Stimulated activated CD4-positive, alpha-beta T cell treated with anti-CD3 and anti-CD28 coated beads, Interleukin-4, amount 100 ng/mL, for 1 hour (primary cell): ENCODE measurements around the gene PGBD5.
A peak's percentile ranks its signal among the peaks of the same experiment; 100 is the strongest.

Experiments
- DNase-seq: peaks from one replicate; pipeline ENCODE4 v3.0.0-alpha.2; 2020

The PGBD5 gene

DNA sequence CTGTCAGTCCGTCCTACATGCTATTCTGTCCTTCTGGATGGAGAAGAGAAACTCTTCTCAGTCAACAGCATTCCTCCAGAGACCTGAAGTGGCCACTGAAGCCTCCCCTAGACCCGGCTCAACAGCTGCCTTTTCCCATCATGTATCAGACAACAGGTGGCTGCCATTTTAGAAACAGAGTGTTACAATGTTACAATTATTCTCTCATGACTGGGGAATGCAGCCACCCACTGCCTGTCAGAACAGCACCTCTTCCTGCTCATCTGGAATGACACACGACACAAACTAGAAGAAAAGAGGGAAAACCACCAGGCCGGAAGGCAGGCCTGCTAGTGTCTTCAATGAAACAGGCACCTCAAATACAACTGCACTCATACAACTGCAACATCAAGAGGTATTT, 105.3 kb downstream of the PGBD5 start:
- DNase-seq = no peak

DNA sequence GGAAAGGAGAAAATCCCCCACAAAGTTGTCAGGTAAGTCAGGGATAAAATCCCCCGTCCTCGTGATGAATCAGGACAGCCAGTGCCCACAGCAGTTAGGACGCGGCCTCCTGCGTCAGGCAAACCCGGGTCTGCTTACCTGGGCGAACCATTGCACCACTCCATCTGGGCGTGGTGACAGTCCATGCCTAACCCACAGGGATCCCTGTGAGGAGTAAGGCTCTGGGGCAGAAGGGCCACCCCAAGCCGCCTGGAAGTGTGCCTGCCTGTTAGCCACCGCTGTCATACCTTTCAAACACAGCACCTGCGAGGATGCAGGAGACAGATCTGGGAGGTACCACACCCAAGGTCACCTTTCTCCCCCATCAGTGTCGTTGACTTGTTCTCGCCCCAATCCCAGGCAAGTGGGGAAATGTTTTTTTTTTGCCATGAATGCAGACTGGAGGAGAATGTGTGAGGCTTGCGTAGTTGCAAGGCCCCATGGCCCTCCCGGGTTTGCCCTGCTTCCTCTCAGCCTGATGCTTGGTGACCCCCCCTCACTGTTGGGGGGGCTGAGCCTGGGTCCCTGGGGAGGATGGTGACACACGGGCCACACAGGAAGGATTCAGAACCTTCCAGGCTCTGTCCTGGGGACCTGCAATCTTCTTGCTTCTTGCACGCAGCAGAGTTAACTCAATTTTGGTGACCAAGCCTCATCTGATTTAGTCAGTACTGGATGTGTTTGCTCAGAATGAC, 107.0 kb downstream of the PGBD5 start:
- DNase-seq = no peak

DNA sequence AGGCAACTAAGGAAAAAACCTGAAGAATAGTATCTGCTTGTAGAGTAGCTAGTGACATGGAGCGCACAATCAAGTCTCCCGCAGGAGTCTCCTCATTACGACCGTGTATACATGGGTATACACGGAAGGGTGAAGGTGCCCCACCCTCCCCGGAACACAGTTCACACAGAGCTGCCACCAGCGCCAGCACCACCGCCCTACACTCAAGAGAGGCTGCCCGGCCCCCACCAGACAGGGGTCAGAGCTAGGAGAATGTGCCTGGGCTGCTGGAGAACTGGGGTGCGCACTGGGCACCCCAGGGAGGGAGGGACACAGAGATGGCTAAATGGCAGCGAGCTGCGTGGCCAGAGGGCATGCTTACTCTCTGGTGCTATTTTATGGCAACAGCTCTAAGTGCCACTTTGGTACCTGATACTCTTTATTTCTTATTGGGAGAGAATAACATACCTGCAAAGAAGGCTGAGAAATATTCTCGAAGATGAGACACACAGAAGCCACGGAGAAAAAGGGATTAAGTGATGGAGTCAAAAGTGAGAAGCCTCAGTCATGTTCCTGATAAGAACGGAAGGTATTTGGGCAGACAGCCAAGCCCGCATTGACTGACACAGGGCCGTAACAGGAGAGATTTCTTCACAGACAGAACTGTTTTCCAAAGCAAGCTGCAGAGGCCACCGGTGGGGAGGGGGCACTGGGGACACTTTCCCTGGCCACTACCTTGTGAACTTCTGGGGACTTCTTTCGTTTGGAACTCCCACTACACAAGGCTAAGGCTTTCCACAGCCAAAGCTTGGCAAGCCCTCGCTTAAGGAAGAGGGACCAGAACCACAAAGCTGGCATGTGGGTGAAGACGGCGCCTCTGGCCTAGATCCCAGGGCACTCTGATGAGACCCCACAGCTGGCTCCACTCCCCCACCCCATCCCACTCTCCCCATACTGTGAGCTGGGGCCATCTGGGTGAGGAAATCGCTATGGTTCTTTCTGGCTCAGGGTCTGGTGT, 108.0 kb downstream of the PGBD5 start:
- no peak for DNase-seq

DNA sequence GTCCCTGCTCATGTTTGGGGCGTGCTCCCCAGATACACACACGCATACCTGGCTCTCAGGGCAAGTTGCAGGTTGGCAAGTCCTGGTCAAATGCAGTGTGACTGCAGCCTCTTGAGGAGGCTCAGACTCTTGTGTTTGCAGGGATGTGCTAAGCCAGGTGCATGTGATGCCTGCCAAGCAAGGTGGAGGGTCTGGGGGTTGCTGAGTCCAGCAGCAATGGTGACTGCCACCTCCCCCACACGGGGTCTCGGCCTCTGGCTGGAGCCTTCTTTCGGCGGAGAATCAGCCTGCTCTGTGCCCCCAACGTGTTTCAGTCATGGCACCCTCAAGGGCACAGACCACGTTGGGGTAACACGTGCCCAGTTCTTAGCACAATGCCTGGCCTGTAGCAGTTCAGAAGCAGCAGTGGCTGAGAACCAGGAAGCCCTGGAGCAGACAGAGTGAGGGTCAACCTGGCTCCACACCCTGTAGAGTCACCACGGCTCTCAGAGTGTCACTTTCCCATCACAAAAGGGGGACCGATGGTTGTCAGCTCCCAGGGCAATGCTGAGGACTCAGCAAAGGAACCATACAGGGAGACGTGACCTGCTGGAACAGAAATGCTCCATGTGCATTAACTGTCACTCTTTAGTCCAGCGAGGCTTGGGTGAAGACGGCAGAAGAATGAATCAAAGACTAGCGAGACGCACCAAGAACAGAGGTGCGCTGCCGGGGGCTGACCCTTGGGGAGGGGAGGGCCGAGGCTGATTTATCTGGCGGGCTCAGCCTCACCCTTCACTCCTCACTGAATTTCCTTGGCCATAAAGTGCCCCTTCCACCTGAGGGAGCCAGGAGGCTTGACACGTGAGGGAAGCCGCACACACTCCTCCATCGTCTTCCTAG, 109.0 kb downstream of the PGBD5 start:
- DNase-seq = no peak

DNA sequence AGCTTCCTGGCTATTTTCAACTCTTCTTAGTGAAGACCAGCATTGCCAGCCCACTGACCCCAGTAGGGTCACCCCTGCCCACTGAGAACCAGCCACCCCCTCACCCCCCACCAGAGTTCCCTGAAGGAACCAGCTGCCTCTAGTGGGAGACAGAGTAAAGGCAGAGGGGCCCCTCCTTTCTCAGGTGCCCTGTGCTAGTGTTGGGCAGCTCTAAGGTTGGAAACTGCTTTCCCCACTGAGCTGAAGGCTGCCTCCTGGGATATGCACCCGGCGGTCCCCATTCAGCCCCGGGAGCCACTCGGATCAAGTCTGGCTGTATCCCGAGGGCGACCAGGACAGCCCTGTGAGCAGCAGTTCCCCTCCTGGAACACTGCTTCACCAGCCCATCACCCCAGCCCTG, 111.0 kb downstream of the PGBD5 start:
- no peak for DNase-seq

DNA sequence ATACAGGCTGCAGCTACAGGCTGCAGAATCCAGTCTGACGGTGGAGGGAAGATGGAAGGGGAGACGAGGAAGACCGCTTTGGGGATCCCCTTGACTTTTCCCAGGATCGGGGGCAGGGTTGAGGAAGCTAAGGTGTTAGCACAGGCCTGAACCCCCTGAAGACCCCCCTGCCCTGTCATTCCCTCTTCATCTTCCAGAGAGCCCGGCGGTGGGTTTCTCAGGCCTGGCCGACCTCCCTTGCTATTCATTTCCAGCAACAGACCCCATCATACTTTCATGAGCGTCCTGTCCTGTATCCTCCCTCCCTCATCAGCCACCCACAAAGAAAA, 112.0 kb downstream of the PGBD5 start:
- DNase-seq = no peak

DNA sequence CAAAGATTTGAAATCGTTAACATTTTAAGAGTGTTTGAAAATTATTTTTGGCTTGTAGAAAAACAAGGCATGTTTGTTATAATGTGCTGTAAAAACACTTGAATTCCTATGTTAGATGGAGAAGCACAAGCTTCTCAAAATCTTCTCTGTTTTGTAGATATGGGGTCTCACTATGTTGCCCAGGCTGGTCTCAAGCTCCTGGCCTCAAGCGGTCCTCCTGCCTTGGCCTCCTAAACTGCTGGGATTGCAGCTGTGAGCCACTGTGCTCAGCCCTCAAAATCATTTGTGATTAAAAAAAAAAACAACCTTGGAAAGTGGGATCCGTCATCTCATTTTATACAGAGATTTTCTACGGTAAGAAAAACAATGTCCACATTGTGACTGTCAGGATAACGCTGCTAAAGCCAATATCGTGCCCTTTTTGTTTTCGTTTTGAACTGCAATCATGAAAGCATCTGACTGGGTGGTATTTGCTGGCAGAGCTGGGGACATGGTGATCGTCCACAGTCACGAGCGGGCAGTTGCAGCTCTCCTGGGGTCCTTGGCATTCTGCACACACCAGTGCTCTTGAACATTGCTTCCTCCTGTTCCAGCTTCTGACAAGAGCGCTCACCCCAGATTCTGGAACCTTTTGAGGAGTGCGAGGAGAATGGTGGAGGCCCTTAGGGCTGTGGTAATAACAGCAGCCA, 112.5 kb downstream of the PGBD5 start:
- DNase-seq = no peak

DNA sequence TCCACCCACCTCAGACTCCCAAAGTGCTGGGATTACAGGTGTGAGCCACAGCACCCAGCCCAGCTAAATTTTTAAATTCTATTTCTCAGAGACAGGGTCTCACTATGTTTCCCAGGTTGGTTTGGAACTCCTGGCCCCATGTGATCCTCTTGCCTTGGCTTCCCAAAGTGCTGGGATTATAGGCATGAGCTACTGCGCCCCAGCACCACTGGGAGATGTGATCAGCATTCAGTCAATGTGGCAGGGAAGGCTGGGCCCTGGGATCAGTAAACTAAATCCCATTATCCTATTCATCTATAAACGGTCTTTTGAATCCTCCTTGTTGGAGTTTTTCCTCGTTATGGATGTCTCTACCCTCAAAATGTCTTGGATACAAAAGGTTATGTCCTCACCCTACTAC, 113.5 kb downstream of the PGBD5 start:
- DNase-seq = no peak

DNA sequence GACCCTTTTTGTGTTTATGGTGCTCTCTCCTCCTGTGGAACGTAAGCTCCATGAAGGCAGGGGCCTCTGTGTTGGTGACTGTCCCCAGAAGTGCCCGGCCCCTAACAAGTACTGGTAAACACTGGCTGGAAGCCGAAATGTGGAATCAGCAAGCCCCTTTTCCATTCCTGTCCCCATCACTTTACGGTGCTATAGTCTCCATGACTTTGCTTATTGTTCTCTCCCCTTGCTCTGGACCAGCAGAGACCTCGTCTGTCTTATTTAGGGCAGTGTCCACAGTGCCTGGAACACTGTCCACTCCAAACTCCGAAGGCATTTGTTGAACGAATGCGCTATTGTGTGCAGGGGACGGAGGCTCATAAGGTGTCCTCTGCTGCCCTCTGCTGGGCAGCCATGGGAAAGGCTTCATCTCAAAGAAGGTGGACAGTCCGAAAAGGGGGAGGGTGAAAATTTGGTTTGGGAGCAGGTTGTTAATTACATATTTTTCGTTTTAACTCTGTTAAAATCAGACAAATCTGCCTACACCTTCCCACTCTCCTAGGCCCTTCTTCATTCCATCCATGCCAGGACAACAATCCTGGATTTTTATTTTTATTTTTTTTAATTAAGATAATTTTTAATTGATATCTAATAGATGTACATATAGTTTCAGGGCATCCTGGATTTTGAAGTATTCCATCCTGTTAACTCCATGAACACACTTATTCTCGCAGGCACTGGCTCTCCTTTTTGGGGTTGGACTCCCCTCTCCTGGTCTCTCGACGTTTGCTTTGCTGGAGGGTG, 115.6 kb downstream of the PGBD5 start:
- DNase-seq = peak; percentile 66

DNA sequence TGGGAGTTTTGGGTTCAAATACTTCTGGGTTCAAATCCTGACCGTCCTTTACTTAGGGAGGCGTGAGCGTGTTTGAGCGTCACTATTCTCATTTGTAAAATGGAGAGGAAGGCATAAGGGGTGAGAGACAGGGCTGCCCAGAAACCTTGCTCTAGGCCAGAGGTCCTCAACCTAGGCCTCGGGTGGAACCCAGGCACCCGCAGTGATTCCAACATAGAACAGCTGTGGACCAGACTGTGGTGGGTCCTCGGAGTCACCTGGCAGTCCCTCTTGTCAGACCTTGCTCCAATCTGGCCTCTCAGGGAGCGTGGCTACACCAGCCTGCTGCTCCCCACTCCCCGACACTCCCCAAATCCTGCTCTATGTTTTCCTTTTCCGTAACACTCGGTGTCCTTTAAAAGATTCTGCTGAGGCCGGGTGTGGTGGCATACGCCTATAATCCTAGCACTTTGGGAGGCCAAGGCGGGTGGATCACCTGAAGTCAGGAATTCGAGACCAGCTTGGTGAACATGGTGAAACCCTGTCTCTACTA, 116.4 kb downstream of the PGBD5 start:
- no peak for DNase-seq

DNA sequence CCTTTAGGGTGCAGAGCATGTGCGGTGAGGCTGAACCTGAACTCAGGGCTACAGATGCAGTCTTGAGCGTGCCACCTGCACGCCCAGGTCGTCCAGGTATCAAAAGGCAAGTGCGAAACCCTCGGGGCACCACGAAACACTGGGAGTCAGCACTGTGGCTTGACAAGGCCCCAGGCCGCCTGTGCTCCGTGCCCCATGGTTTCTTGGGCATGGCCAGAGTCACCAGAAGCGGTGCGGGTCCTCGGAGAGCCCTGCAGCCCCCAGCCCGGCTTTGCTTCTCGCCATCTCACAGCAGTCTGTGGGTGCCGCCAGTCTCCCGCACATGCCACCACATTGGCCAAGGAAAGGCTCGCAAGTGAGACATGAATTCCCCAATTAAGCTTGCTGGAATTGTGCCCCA, 117.3 kb downstream of the PGBD5 start:
- no peak for DNase-seq

DNA sequence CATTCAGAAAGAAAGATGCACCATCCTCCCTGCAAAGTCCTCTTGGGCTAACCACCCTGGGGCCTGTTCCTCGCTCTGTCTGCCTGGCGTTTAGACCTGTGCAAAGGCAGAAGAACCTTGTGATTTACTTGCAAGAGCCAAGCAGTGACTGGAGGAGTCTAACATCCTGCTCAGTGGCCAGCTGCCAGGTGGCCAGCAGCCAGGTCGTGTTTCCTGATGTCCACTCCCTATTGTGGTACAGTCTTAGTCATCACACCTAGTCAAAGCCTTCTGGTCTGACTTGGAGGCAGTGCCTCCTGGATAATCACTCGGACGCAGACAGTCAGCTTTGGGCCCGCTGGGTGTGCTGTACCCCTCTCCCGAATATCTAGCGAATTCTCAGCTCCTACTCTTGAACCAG, 118.1 kb downstream of the PGBD5 start:
- DNase-seq = no peak

DNA sequence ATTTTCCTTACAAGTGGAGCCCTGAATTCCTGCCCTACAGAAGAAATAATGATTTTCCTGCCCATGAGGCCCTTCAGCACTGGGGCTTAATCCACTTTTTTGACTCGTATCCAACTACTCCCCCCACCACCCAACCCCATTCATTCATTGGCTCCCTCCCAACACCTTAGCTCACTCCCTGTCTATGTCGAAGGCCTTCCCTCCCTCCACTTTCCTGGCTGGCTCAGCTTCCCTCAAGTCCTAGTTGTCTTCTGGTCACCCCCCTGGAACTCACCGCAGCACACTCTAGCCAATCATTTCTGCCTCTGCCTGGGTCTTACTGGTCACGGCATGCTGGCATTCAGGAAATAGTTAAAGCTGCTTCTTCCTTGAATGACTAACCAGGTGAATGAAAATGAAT, 118.9 kb downstream of the PGBD5 start:
- no peak for DNase-seq

DNA sequence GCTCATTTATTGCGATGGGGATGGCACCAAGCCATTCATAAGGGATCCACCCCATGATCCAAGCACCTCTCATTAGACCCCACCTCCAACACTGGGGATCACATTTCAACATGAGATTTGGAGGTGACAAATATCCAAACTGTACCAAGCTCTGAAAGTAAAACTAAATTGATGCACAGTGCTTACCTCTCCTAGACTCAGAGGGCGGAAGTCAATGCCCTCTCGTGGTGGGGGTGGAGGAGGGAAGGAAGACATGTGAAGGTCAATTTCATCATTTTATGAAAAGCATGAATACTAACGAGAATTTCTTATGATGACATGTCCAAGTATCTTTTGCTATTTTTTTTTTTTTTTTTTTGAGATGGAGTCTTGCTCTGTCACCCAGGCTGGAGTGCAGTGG, 120.0 kb downstream of the PGBD5 start:
- DNase-seq = peak; percentile 23

DNA sequence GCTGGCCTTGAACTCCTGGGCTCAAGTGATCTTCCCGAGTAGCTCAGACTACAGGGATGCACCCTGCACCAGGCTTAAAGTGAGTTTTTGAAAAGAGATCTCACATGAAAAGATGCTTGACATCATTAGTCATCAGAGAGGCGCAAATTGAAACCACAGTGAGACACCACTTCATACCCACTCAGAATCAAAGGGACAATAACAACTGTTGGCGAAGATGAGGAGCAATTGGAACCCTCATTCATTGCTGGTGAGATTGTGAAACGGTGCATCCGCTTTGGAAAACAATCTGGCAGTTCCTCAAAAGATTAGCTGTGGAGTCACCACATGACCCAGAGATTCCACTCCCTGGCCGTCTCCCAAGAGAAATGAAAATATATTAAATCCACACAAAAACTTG, 122.3 kb downstream of the PGBD5 start:
- DNase-seq = no peak

DNA sequence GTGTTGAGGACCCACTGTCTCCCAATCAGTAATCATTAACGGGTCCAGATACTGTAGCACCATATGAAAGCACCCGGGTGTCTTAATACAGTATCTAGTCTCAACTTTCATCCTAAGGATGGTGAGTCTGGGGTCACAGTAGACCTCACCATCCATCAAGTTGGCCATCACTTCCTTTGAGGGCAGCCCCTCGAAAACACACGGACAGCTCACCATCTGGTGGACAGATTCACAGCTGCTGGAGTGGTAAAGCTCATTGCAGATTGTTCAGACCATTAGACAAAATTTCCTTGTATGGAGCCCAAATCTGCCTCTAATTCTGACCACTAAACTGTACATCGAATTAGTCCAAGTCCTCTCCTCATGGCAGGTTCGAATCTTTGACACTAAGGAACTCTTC, 123.1 kb downstream of the PGBD5 start:
- DNase-seq = no peak

DNA sequence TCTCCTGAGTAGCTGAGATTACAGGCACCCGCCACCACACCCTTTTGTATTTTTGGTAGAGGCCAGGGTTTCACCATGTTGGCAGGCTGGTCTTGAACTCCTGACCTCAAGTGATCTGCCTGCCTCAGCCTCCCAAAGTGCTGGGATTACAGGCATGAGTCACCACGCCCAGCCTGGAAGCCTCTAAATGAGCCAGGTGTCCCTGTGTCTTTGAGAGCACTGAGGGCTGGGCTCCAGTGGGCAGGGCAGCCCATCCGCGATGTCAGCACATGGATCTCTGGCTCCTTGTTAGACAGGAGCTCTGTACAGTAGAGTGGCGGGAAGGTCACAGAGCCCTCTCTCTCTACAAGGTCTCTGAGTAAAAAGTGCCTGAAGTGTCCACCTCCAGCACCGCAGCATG, 124.3 kb downstream of the PGBD5 start:
- no peak for DNase-seq

DNA sequence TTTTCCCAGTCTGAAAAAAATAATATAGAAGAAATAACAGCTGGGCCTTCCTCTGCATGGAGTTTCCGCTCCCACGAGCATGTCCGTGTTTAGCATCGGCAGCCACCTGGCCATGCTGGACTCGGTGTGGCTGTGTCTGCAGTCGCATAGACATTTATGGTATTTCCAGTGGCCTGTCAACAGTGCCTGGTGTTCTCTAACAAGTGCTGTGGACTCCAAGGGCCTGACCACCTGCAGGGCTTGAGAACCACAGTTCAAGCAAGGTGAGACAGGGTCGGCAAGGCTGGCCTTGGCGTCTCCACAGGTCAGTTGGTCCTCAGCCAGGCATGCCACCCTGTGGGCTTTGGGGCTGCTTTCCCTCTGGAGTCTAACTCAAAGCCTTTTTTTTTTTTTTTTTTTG, 124.8 kb downstream of the PGBD5 start:
- DNase-seq = no peak

DNA sequence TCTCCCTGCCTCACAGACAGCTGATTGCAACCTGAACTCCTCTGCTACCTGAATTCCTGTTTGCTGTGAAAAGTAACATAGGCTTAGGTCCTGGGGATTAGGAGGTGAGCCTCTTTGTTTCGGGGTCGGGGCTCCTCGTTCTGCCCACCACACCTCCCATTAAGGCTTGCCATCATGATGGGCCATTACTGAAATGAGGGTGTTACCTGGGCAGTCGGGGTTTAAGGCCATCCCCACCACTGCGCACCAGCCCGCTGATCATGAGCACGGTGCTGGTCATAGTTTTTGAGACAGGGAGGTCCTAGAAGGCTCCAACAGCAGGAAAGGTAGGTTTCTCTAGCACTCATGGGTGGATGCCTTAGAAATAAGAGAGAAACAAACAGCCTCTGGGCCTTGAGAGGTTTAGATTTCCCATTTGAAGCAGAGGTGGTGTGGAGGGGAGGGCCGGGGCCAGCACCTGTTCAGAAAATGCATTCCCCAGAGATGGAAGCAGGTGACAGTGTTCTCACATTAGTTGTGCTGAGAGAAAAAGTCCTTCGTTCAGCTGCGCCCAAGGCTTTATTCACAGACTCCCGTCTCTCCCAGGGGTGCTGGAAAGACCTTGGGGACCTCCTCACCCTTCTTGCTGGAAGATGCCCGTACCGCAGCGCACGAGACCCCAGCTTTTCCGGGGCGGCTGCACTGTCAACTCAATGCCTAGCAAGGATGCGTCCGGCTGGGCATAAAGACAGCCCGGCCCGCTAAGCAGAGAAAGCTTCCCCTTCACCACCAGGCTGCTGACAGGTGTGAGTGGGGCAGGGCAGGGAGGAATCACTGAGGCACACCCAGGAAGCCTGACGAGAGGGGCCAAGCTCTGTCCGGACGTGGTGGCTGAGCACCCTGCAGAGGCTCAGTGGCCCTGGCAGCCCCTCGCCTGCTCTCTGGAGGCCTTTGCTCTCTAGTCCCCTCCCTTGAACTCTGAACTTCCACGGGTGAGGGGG, 125.5 kb downstream of the PGBD5 start:
- DNase-seq = no peak
